HG03521 (cell line): Measurements from ENCODE around the gene PAK2.
"Not testable (repeated sequence)": the region's sequence is repeated elsewhere in the genome, so short reads cannot be mapped to it uniquely, and the experiment has no call there.

Experiments used
- ATAC-seq: cut with Tn5 transposase; IDR thresholded peaks from one replicate; pipeline ENCODE4 v1.9.1; 2021; ENCODE audit warnings: mild to moderate bottlenecking, moderate library complexity; ENCODE audit not compliant: unreplicated experiment

The PAK2 gene

DNA sequence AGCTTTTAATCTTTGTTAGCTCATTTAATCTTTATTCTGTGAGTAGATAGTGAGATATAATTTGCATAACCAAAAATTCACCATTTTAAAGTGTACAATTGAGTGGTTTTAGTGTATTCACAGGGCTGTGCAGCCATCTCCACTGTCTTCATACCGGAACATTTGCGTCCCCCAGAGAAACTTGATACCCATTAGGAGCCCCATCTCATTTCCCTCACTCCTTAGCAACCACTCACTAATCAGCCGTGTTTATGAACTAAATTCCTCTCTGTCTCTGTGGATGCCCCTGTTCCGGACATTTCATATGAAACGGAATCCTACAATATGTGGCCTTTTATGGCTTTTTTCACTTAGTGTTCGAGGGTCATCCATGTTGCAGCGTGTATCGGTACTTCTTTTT lies 38.2 kb downstream of the PAK2 start:
- ATAC-seq, result no peak

DNA sequence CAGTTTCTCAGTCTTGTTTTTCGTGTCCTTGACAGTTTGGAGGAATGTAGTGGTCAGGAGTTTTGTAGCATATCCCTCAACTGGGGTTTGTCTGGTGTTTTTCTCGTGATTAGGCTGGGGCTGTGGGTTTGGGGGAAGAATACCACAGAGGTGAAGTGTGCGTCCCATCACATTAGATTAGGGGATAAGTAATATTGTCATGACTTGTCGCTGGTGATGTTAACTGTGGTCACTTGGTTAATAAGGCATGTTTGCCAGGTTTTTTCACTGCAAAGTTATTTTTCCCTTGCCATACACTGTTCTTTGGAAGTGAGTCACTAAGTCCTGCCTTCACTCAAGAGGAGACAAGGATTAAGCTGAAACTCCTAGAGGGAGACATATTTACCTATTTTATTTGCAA lies 39.1 kb downstream of the PAK2 start:
- no peak for ATAC-seq

DNA sequence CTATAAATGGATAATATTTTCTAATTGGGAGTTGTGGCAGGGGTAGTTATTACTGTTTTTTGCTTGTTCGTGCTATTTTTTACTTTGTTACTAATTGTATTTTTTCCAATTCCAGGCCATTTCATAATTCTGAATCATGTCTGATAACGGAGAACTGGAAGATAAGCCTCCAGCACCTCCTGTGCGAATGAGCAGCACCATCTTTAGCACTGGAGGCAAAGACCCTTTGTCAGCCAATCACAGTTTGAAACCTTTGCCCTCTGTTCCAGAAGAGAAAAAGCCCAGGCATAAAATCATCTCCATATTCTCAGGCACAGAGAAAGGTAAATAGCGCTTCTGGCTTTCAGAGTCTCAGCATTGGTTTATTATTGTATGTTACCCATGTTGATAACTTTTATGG lies 42.9 kb downstream of the PAK2 start:
- no peak for ATAC-seq

DNA sequence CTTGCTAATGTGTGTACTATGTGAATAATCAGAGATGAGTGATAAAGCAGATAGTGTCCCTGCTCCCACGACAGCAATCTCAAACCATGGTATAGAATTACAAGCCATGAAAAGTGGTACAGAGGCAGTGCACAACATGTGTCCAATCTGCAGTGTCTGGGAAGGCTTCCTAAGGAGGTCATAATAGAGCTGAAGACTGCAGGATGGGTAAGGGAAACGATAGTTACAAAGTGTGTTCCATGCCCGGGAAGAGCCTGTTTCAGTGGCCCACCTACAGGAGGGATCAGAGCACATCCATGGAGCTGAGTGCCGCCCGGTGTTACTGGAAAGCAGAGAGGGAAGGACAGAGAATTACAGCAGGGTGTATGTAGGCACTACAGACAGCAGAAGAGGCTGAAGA lies 48.9 kb downstream of the PAK2 start:
- ATAC-seq, result no peak

DNA sequence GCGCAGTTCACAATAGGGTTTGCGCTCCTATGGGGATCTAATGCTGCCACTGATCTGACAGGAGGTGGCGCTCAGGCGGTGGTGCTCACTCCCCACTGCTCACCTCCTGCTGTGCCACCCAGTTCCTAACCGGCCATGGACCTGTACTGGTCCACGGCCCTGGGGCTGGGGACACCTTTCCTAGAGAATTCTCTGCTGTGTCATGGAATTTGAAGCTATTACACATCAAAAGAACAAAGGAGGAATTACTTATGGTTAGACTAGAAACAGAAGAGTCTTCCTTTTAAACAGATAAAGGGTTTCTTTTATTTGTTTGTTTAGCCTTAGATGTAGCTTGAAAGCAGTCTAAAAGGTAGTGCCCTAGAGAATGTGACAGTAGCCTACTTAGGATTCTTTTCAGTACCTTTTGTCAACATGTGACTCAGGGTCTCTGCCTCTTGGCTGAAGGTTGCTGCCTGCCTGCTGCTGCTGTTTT lies 50.3 kb downstream of the PAK2 start:
- no peak for ATAC-seq

DNA sequence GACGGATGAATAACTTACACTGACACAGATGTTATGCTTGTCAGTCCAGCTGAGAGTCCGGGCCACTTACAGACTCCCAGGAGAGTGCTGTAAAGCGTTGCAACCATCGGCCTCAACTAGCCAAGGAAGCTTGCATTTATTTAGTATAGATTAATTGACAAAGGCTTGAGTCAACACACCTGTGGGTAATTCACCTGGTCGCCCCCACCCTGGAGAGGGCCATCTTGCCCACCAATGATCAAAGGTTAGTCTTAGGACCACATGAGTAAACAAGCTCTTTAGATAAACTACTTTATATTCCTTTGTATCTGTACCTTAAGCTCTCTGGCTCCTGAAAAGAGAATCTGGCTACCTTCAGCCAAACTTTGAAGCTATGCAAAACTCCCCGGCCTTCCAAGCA lies 51.0 kb downstream of the PAK2 start:
- no peak for ATAC-seq

DNA sequence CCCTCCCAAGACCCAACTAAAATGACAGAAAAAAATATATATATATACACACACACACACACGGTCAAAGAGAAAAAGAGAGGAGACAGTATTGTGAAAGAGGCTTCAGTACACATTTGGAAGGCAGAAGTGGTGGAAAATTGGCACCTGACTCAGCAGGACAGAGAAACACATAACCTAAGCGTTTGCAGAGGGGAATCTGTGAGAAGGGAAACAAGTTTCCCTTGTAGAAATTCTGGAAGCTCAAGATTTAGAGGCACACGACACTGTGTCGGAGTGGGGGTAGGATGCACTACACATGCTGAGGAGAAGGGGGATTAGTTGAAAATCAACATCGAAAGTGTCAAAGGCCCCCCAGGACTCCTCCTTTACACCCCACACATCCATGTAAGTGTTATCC lies 53.1 kb downstream of the PAK2 start:
- ATAC-seq, result no peak

DNA sequence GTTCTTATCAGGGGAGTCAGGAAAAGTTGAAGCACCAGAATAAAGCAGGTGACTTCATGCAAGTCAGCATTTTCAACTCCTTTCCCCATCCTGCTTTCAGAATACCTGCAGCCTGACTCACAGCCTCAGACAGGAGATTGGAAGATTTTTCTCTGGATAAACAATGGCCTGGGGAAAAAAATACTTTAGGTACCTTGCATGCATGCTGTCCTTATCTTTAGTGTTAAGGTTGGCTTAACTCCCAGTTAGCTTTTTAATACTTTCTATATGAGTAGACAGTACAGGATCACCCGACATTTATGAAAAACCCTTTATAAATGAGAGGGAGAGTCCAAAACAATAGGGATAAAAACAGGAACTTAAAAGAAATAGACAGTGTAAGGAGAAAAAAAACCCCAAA lies 53.6 kb downstream of the PAK2 start:
- no peak for ATAC-seq

DNA sequence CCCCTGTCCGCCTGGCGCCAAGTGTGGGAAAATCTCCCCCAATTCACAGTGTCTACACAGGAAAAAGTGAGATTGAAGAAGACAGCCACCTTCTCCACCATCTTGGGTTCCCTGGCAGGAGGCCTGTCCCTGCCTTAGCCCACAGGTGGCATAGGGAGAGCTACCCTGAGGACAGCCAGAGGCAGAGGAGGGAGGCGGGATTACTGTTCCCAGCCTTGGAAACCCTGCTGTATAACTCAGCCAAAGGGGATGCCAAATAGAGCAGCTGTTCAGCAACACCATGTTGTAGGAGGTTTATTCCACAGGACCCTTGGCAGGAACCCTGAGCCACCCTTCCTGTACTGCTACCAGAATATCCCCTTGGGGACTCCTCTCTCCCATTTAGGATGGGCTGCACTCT lies 54.8 kb downstream of the PAK2 start:
- no peak for ATAC-seq

DNA sequence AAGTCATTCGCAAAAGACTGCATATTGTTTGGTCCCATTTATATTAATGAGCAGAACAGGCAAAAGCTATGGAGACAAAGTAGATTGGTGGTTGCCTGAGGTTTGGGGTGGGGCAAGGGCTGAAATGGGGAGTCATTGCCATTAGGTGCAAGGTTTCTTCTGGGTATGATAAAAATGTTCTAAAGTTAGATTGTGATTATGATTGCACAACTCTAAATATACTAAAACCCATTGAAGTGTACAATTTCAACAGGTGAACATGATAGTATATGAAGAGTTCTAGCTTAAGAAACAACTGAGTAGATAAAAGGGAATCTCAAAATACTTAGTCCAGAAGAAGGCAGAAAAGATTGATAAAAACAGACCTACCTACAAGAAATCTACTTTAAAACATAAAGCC lies 56.7 kb downstream of the PAK2 start:
- no peak for ATAC-seq

DNA sequence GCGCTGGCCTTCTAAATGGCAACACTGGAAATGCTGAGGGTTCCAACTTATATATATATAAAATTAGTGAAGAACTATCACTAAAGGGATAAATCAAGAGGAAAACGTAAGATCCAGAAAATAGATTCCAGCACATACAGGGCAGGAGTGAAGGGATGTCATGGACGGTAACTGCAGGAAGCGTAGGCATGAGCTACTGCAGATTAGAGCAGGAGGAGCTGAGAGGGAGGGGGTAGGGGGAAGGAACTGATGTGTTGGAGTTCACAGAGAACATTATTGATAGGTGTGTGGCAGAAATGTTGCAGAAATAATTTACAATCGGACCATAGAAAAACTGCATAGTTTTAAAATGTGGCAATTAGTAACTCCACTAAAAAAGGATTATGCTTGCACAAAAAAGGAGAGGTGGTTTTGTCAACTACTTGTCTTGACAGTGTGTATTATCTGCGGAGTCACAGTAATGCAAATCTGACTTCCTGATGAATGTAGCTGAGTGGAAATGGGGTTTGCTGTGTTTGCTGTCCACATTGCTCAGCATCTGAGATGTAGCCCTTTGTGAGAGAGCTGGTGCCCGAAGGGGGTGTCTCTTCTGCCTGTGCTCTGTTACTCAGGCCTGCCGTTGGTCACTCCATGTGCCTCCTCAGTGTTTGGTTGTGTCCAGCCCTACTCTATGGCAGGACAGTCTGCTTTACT lies 61.2 kb downstream of the PAK2 start:
- ATAC-seq, result no peak

DNA sequence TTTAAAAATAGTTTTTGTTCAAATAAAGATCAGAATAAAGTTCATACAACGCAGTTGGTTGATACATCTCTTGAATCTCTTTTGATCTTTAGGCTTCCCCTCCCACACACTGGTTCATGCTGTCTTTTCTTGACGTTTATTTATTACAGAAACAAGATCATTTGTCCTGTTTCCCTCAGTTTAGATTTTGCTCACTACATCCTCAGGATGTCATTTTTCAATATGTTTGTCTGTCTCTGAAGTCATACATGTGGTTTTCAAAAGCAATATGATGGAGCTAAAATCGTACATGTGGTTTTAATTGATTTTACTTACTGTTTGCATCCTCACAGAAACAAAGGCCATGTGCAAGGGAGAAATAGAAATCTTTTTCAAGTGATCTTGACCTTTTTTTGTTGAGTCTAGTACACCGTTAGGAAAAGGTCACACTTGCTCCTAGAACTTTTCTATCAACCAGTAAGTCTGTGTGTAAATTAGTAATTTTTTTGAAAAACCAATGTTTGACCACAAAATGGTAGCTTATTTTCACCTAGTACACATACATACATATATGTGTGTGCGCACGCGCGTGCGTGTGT lies 64.3 kb downstream of the PAK2 start:
- ATAC-seq, result no peak

DNA sequence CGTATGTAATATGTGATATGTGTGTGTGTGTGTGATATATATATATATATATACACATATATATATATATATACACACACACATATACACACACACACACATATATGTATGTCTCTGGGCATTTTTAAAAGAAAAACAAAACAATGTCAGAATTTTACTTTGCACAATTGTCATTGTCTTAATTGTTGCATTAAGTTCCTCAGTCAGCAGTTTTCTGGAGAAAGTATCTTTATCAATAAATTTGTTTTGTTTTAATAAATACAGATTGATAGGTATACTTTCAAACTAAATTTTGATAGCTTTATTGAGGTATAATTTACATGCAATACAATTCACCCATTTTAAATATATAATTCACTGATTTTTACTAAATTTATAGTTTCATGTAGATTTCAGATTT lies 65.1 kb downstream of the PAK2 start:
- no peak for ATAC-seq

DNA sequence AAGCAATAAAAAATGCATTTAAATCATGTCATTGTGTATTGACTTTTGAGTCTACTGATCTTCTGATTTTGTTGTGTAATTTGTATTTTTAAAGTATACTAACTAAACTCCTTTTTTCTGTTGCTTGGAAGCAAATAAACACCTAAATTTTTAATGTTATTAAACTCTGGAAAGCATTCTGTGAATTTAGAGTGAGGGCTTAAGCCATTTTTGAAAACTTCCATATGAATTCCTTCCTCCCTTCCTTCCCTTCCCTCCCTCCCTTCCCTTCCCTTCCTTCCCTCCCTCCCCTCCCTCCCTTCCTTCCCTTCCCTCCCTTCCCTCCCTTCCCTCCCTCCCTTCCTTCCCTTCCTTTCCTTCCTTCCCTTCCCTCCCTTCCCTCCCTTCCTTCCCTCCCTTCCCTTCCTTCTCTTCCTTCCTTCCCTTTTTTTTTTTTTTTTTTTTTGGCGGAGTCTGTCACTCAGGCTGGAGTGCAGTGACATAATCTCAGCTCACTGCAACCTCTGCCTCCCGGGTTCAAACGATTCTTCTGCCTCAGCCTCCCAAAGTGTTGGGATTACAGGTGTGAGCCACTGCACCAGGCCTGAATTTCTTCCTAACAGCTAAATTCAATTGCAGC lies 71.4 kb downstream of the PAK2 start:
- no peak for ATAC-seq

DNA sequence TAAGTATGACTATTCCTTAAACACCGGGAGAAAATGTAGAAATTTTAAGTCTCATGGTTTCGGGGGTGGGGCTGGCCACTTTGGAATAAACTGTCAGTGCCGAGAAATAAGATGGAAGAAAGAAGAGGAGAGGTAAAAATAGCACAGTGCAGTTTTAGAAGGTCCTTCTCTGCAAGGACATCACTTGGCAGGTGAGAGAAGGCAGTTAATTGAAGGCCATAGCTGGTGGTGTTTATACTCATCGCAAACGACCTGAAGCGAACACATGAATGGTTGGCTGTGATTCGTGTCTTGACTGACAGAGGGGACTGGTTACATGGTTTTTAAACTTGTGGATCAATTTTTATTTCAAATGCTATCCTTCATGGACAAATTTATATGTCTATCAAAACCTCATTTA lies 73.2 kb downstream of the PAK2 start:
- ATAC-seq, result no peak

DNA sequence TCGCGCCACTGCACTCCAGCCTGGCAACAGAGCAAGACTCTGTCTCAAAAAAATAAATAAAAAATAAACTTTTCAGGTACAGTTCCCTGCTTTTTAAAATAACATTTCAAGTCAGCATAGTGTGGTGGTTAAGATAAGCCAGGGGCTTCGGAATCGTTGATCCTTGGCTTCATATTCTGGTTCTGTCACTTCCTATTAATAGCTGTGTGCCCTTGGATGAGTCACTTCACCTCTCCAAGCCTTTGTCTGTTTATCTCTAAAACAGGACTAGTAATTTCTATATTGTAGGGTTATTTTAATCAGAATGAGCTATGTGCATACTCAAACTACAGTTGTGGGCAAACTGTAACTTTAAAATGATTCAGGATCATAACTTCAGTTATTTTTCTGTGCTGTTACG lies 74.2 kb downstream of the PAK2 start:
- no peak for ATAC-seq

DNA sequence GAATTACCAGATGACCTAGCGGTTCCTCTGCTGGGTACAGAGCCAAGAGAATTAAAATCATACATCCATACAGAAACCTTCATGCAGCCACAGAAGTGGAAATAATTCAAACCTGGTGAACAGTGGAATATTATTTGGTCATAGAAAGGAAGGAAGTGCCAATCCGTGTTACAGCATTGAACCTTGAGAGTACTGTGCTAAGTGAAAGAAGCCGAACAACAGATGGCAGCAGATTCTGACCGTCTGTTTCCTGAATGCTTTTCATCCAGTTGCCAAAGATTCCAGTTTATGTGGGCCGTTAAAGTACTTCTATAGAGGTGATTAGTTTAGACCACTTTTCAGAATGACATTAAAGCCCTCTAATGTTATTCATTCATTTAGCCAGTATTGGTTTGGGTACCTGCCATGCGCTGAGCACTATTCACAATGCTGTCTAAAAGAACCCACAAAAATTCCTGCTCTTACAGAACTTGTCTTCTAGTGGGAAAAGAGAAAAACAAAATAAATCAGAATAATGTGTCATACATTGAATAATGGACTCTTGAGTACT lies 82.2 kb downstream of the PAK2 start:
- ATAC-seq, result no peak

DNA sequence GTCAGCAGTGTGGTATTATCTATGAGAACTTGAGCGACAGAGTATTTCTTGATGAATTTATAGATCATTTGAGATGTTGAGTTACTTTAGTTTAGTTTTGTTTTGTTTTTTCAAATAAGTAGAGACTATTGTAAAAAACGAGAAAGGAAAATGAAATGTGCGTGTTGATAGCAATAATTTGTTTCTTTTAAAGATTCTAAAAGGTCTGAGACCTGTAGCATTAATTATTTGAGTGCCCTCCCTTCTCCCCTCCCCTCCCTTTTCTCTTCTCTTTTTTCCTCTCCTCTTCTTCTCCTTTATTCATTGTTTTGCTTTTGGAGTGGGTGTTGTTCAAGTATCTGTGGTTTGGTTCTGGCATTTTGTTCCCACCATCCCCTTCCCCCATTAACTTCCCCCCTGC lies 90.0 kb downstream of the PAK2 start:
- ATAC-seq, result not testable (repeated sequence)

DNA sequence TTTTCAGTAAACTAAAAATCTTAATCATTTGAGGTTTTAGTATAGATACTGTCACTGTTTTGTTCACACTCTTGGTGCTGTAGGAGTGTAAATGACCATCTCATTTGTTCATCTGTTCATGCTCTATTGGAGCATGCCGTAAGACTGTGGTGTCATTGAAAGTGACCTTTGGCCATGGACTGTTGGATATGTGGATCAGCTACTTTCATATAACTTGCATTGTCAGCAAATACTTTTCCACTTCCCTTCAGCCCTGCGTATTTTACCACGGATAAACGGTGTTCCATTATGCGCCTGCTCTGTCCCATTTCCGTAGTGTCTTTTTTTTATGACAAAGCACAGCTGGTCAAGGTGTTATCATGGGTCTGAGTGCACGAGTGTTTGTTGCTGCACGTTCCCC lies 95.4 kb downstream of the PAK2 start:
- no peak for ATAC-seq

DNA sequence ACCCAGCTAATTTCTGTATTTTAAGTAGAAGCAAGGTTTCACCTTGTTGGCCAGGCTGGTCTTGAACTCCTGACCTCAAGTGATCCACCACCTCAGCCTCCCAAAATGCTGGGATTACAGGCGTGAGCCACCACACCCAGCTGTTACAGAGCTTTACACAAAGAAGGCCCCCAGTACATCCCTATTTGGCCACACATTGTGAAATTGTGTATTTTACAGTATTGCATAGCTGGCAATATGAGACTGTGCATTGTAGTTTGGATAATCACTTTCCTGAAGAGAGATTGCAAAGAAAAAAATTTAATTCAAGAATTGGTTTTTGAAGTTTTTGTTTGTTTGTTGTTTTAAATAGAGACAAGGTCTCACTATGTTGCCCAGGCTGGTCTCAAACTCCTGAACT lies 97.0 kb downstream of the PAK2 start:
- not testable (repeated sequence) for ATAC-seq

DNA sequence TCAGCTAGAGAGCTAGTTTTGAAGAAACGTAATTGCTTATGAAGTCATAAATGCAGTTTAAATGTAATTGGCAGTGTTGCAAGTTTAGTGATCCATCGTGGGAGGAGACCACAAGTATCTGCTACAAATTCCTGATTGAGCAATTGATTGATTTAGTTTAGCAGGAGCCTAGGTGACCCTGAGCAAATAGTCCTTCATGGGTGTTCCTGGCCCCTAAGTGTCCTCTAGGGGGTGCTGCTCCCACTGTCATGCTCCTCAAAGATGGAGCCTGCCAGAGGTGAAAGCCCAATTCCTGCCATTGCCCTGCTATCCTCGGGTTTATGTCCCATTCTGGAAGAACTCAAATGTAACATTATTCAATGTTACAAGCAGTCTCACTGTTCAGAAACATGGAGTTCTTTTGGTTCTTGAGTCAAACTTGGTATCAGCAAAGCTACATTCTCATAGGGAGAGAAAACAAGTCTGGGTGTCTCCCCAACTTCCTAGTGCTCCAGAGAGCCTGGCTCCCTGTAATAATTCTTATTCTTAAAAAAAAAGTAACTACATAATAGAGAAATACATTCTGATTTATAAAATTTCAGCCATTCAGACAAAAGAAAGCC lies 98.3 kb downstream of the PAK2 start:
- no peak for ATAC-seq

DNA sequence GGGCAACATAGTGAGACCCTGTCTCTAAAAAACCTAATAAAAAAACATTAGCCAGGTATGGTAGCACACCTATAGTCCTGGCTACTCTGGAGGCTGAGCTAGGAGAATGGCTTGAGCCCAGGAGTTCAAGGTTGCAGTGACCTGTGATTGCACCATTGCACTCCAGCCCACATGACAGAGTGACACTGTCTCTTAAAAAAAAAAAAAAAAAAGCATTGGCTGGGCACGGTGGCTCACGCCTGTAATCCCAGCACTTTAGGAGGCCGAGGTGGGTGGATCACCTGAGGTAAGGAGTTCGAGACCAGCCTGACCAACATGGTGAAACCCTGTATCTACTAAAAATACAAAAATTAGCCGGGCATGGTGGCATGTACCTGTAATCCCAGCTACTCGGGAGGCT lies 99.7 kb downstream of the PAK2 start:
- not testable (repeated sequence) for ATAC-seq
